GOT3 (cell line): Measurements from ENCODE around the gene GPR18.

ENCODE experiments used
- DNase-seq: peaks from one replicate; lab custom pipeline; 2025; ENCODE audit warnings: mixed read lengths; lab: John Stamatoyannopoulos, UW

The GPR18 gene

GRCh38 chr13:99258210-99258860 lies at the start of gene GPR18:
Gene GPR18 (minus strand): TSS chr13:99258379. CDS start chr13:99255872, 2,507 bp downstream.
- DNase-seq, result no peak

GRCh38 chr13:99307648-99308339 lies 49.6 kb upstream of the GPR18 start:
- no peak for DNase-seq

- DNase-seq, result no peak
Observed at GRCh38 chr13:99307247-99307646, 49.1 kb upstream of the GPR18 start, which contains the start of gene GPR183. Gene GPR183 (minus strand): TSS chr13:99307399. CDS start chr13:99296145, 11,254 bp downstream.

GRCh38 chr13:99305566-99305965 lies 47.4 kb upstream of the GPR18 start:
- no peak for DNase-seq

- DNase-seq, result no peak
Observed at GRCh38 chr13:99305158-99305557, 47.0 kb upstream of the GPR18 start.

- DNase-seq, result no peak
Observed at GRCh38 chr13:99304541-99304940, 46.4 kb upstream of the GPR18 start.

- no peak for DNase-seq
Observed at GRCh38 chr13:99303863-99304521, 45.8 kb upstream of the GPR18 start.

- no peak for DNase-seq
Observed at GRCh38 chr13:99302637-99303505, 44.7 kb upstream of the GPR18 start.

- no peak for DNase-seq
Observed at GRCh38 chr13:99301913-99302636, 43.9 kb upstream of the GPR18 start.

- DNase-seq, result no peak
Observed at GRCh38 chr13:99301056-99301838, 43.1 kb upstream of the GPR18 start.

- no peak for DNase-seq
Observed at GRCh38 chr13:99299920-99300341, 41.8 kb upstream of the GPR18 start.

- DNase-seq, result no peak
Observed at GRCh38 chr13:99299256-99299919, 41.2 kb upstream of the GPR18 start.

- no peak for DNase-seq
Observed at GRCh38 chr13:99298056-99298455, 39.9 kb upstream of the GPR18 start.

GRCh38 chr13:99297331-99297730 lies 39.2 kb upstream of the GPR18 start:
- no peak for DNase-seq

- DNase-seq, result no peak
Observed at GRCh38 chr13:99296398-99296797, 38.2 kb upstream of the GPR18 start.

- no peak for DNase-seq
Observed at GRCh38 chr13:99295488-99296252, 37.5 kb upstream of the GPR18 start.

- DNase-seq, result no peak
Observed at GRCh38 chr13:99294958-99295357, 36.8 kb upstream of the GPR18 start.

GRCh38 chr13:99294198-99294597 lies 36.0 kb upstream of the GPR18 start:
- DNase-seq, result no peak

GRCh38 chr13:99293178-99293577 lies 35.0 kb upstream of the GPR18 start:
- DNase-seq, result no peak
